SK-N-MC (cell line): Measurements from ENCODE around the gene PPP2CA.

Experiments used
- EZH2 ChIP-seq: fragments of 200-600 bp; sonication (generic); IDR thresholded peaks from one replicate; pipeline ENCODE4 v1.6.1; 2017; ENCODE audit warnings: antibody characterized with exemption
- POLR2AphosphoS5 ChIP-seq: IDR thresholded peaks from 2 replicates; pipeline ENCODE4 v1.6.1; 2012; ENCODE audit warnings: mild to moderate bottlenecking, low read depth, low read length, borderline replicate concordance

- TF ChIP-seq EZH2 (no peak), POLR2AphosphoS5 (no peak)
Measured at GRCh38 chr5:134153241-134153640, 72.6 kb downstream of the PPP2CA start.
